GM19395 (cell line): ENCODE data around the gene INHBB.
"Not testable (repeated sequence)": the region's sequence is repeated elsewhere in the genome, so short reads cannot be mapped to it uniquely, and the experiment has no call there.

ENCODE experiments used
- ATAC-seq: cut with Tn5 transposase; IDR thresholded peaks from one replicate; pipeline ENCODE4 v1.9.1; 2021; ENCODE audit warnings: mild to moderate bottlenecking, moderate library complexity; ENCODE audit not compliant: unreplicated experiment

Gene INHBB

DNA sequence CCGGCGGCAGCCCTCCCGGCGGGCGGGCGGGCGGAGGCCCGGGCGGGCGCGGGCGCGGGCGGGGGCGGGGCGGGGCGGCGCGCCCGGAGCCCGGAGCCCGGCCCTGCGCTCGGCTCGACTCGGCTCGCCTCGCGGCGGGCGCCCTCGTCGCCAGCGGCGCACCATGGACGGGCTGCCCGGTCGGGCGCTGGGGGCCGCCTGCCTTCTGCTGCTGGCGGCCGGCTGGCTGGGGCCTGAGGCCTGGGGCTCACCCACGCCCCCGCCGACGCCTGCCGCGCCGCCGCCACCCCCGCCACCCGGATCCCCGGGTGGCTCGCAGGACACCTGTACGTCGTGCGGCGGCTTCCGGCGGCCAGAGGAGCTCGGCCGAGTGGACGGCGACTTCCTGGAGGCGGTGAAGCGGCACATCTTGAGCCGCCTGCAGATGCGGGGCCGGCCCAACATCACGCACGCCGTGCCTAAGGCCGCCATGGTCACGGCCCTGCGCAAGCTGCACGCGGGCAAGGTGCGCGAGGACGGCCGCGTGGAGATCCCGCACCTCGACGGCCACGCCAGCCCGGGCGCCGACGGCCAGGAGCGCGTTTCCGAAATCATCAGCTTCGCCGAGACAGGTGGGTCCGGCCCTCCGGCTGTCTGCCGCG, at the start of gene INHBB:
Gene INHBB (plus strand): TSS at position 111 of the 641 bp plus-strand sequence. CDS start 53 bp downstream, at position 164.
- no peak for ATAC-seq

DNA sequence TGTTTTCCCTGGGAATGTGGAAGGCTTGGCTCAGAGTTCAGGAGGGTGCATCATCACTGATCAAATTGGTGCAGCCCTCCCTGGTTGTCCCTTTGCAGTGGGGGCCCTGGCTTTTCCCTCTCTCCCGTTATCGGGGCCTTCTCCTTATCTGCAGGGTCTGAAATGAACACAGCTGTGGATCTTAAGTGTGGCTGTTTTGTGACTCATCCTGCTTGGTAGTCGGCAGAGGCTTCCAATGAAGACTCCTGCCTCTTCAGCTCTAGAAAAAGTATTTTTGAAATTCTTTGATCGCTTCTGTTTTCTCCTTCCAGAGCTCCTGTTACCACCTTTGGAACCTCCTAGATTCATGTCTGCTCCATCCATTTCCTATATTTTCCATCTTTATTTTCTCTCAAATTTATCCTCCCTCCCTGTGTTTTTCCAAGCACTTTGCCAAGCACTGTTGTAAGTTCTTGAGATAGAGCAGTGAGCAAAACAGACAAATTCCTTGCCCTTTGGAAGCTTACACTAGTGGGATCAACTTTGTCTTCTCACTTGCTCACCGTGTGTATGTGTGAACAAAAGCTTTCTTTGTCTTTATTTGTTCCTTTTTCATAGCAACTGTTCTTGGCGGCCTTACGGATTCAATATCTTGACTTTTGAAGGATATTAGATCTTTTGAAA, 47.6 kb upstream of the INHBB start:
- ATAC-seq: no peak

- no peak for ATAC-seq
Measured at GRCh38 chr2:120299004-120299403, 46.9 kb upstream of the INHBB start.

DNA sequence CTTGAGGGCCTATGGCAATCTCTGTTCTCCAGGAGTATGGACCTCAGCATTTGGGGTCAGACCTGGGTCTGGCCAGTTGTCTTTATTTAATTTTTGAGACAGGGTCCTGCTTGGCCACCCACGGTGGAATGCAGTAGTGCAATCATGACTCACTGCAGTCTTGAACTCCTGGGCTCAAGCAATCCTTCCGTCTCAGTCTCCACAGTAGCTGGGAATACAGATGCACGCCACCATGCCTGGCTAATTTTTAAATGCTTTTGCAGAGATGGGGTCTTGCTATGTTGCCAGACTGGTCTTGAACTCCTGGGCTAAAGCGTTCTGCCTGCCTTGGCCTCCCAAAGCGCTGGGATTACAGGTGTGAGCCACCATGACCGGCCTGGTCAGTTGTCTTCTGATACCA, 46.4 kb upstream of the INHBB start:
- no peak for ATAC-seq

- ATAC-seq: no peak
Measured at GRCh38 chr2:120300385-120300784, 45.6 kb upstream of the INHBB start.

DNA sequence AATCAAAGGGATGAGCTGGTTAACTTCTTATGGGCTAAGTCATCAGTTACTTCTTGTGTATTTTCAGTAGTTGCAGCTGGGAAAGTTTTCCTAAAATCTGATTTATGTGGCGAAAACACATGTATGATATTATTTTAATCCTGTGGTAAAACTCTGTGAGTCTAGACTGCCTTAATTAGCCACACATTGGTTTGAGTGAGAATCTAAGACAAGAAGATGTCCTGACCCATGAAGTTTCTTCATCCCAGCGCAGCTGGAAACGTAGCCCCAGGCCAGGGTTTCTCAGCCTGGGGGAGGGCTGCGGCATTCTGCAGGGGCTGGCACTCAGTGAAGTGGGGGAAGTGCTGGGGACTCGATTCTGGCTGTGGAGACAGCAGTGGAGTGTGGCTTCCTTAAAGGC, 44.7 kb upstream of the INHBB start:
- ATAC-seq: no peak

DNA sequence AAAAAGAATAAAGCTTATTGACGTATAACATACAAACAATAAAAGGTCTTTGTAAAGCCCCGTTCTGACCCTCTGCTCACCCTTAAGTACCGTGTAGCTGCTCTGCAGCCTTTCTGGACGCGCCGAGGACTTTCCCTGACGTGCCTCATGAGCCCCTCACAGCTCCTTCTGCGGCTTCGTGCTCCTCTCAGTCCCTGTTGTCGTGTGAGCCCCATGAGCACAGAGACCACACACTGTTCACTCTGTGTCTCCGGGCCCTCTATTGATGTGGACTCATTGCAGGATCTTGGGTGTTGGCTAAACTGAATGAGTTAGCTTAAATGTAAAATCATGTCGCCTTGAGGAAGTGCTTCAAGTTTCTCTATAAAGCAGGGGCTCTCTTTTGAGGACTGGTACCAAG, 43.6 kb upstream of the INHBB start:
- no peak for ATAC-seq

GRCh38 chr2:120303177-120303576, 42.8 kb upstream of the INHBB start:
- ATAC-seq: no peak

DNA sequence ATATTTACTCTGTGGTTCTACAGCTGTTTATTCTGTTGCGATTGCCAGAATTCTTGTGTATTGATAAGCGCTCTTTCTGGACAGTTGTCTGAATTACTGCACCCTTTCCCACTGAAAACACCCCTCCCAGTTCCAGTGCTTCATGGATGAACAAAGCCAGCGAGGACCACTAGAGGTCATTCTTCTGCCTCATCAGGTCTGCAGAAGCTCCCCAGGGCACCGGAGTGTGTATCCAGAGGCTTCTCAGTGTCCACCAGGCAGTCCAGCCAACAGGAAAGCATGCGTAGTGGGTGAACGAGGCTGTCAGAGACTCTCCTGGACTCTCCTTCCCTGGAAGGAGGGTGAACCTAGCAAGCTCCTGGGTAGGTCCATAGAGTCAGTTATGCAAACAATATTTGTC, 40.6 kb upstream of the INHBB start:
- ATAC-seq: no peak

DNA sequence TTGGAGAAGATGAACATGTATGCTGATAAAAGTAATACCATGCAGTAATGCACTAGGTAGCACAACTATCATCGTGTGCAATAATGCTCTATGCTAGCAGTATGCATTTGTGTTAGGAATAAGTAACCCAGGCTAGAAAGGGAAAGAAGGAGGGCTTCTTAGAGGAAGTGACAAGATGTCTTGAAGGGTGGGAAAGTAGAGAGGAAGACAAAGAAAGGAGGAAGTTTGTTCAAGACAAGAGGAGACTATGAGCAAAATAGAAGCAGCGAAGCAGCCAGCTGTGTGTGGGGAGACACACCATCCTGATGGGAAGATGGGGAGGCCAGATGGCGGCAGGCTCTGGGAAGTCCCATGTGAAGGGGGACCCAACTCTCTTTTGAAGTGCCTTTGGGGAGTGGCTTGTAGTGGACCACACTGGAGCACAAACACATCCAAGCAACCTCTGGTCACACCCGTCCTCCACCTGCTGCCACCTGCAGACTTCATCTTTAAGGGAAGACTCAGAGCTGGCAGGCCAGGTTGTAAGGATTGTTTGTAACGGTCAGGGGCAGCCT, 39.9 kb upstream of the INHBB start:
- ATAC-seq: no peak

- ATAC-seq: no peak
Measured at GRCh38 chr2:120307482-120307881, 38.5 kb upstream of the INHBB start.

- ATAC-seq: no peak
Measured at GRCh38 chr2:120308038-120308910, 37.7 kb upstream of the INHBB start.

DNA sequence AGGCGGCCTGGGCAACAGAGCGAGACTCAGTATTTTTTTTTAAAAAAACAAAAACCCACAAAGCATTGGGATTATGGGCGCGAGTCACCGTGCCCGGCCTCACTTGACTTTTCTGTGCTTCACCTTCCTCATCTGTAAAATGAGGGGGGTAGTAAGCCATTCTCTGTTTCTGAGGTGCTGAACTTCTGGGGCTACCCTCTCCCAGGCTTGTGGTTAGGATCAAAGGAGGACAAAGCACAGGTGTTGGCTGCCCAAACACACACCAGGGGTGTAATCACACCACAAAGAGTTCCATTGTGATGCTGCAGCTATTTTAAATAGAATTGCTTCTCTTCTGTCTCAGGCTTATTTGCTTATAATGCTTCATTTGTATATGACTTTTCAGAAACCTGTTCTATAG, 35.8 kb upstream of the INHBB start:
- ATAC-seq: peak; percentile 56

DNA sequence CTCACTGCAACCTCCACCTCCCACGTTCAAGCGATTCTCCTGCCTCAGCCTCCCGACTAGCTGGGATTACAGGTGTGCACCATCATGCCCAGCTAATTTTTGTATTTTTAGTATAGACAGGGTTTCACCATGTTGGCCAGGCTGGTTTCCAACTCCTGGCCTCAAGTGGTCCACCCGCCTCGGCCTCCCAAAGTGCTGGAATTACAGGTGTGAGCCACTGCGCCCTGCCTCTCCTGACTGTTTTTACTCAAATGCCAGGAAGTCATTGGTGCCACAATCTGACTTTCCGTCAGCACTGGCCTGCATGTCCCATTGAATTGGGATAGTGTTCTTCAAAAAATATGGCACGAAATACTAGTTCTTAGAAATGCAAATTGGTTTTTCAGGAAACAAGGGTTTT, 35.1 kb upstream of the INHBB start:
- ATAC-seq: not testable (repeated sequence)

- no peak for ATAC-seq
Measured at GRCh38 chr2:120312076-120312475, 33.9 kb upstream of the INHBB start.

DNA sequence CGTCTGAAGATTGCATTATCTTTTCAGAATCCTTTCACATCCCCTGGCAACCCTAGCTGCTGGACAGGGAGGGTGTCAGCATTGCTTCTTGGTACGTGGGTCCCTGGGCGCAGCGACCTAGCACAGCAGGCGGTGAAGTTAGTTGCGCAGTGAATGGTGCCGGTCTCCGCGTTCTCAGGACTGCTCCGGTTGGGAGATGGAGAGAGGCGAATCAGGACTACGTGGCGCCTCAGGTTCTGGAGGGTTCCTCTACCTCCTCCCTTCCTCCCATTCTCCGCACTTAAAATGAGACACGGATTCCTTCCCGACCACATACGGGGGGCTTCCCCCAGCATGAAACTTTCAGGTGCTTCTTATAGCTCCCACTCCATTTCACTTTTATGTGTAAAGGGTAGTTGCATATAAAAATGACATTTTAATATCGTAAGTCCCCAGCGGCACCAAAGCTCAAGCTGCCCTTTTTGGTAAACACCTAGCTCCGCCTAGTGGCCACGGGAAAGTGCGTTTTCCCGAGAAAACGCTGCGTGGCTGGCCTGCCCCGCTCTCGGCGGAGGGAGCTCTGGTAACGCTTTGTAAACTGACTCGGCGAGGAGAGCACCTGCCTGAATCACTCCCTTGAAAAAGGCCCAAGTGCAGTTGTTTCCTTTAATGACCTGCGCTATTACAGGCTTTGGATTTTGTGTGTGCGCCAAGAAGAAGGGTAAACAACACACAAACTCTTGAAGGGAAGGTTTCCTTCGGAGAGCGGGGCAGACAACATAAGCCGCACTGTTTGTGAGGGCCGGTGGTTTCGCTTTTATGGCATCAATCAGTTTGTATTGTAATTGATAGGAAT, 32.9 kb upstream of the INHBB start:
- peak; percentile 61 for ATAC-seq

- no peak for ATAC-seq
Measured at GRCh38 chr2:120313695-120314615, 32.0 kb upstream of the INHBB start.

- no peak for ATAC-seq
Measured at GRCh38 chr2:120314690-120315366, 31.1 kb upstream of the INHBB start.
